GM12878 (cell line): ENCODE results near the gene ARHGAP21. TPM values are rescaled to one million over a fixed set of nuclear protein-coding genes. Genes with fewer than 3 reads are reported as not detected.

Source experiments
- BACH1 ChIP-seq: fragments of 450-650 bp; IDR thresholded peaks from 2 replicates; pipeline ENCODE4 v1.6.1; 2017; ENCODE audit warnings: mild to moderate bottlenecking, borderline replicate concordance
- BRCA1 ChIP-seq: IDR thresholded peaks from 2 replicates; pipeline ENCODE4 v1.6.1; 2011; ENCODE audit warnings: low read depth, low read length, improper control_type of control experiment
- CBFB ChIP-seq: IDR thresholded peaks from 2 replicates; pipeline ENCODE4 v1.6.1; 2016; ENCODE audit warnings: antibody characterized with exemption, low read depth
- CHD2 ChIP-seq: IDR thresholded peaks from 2 replicates; pipeline ENCODE4 v1.6.1; 2011; ENCODE audit warnings: low read depth, low read length, improper control_type of control experiment, borderline replicate concordance
- E2F4 ChIP-seq: IDR thresholded peaks from 2 replicates; pipeline ENCODE4 v1.6.1; 2012; ENCODE audit warnings: low read depth, low read length, improper control_type of control experiment
- ELK1 ChIP-seq: IDR thresholded peaks from 2 replicates; pipeline ENCODE4 v1.6.1; 2012; ENCODE audit warnings: low read depth, low read length, improper control_type of control experiment
- JUNB ChIP-seq: IDR thresholded peaks from 2 replicates; pipeline ENCODE4 v1.6.1; 2016; ENCODE audit warnings: antibody characterized with exemption, mild to moderate bottlenecking
- JUND ChIP-seq: IDR thresholded peaks from 2 replicates; pipeline ENCODE4 v1.6.1; 2012; ENCODE audit warnings: low read depth, mild to moderate bottlenecking, low read length, improper control_type of control experiment, moderate library complexity
- NFYA ChIP-seq: IDR thresholded peaks from 2 replicates; pipeline ENCODE4 v1.6.1; 2011; ENCODE audit warnings: low read depth, mild to moderate bottlenecking, low read length, improper control_type of control experiment, borderline replicate concordance
- NR2C2 ChIP-seq: IDR thresholded peaks from 2 replicates; pipeline ENCODE4 v1.6.1; 2011; ENCODE audit warnings: borderline replicate concordance, low read depth; ENCODE audit not compliant: control insufficient read depth, insufficient read length
- PAX5 ChIP-seq: IDR thresholded peaks from 2 replicates; pipeline ENCODE4 v1.6.1; 2011; ENCODE audit warnings: low read depth, low read length, borderline replicate concordance
- PML ChIP-seq: IDR thresholded peaks from 2 replicates; pipeline ENCODE4 v1.6.1; 2012; ENCODE audit warnings: low read length, inconsistent platforms
- ZBTB33 ChIP-seq: fragments of 450-650 bp; IDR thresholded peaks from 2 replicates; pipeline ENCODE4 v1.6.1; 2017; ENCODE audit warnings: mild to moderate bottlenecking
- polyA plus RNA-seq, 11 experiments: library from polyadenylated mRNA; depleted of rRNA in 4 of 11; unstranded in 6 of 11; stranded (reverse) in 5 of 11; fragments of >200 nt; fragmentation: Nextera tagmentation in 4 of 11; fragmentation: Illumina TruSeq in 1 of 11; extraction: Ambion mirVana in 4 of 11; extraction: Trizol in 1 of 11; gene quantifications; 1 replicate in 1 of 11; 2 replicates in 10 of 11; pipeline versions ENCODE4 v1.2.1 to v1.2.3, GENCODE V29; 2011 to 2016; ENCODE audit warnings: inconsistent platforms in 2 of 11, missing spikeins in 2 of 11, low read depth in 1 of 11
- total RNA-seq, 4 experiments: library from RNA; depleted of rRNA in 3 of 4; stranded (reverse); fragments of >200 nt in 3 of 4; fragmentation: Illumina TruSeq in 1 of 4; extraction: Trizol in 1 of 4; gene quantifications; 2 replicates each; pipeline versions ENCODE4 v1.2.1 to v1.2.3, GENCODE V29; 2013 to 2021
- TF ChIP-seq, protein P1 (sequence below): IDR thresholded peaks from 2 replicates; pipeline ENCODE4 v1.6.1; 2011; ENCODE audit warnings: low read depth, low read length, improper control_type of control experiment, borderline replicate concordance
- TF ChIP-seq, protein P2 (sequence below): fragments of 150-350 bp; IDR thresholded peaks from 2 replicates; pipeline ENCODE4 v1.6.1; 2014; ENCODE audit warnings: mild to moderate bottlenecking, low read depth, low read length

Gene ARHGAP21
- total and polyA plus RNA-seq, 10 of the 15 experiments (the other 5 are each of a cell fraction or from before 2014, with no cell fraction given) = 11.7 to 103 (median 37.6) TPM

DNA sequence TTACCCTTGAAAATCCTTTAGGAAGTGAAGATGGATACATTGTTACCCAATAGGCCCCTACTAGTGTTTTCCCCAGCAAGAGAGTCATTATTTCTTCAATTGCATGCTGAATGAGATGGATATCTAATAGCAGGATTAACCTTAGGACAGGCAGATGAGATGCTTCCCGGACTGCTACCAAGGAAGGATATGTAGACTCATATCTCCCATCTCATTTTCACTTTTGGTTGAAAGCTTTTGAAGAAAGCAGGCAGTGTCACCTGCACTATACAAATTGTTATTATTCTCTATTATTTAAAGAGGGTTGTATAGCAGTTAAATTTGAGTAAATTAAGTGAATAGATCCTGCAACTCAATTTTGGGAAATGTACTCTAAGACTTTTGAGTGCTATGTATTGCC is 17.0 kb upstream of the ARHGAP21 start (continued):
- TF ChIP-seq PML (no peak), NR2C2 (no peak), E2F4 (no peak), CBFB (no peak), BACH1 (no peak), JUNB (no peak), PAX5 (no peak), ZBTB33 (no peak), NFYA (no peak), CHD2 (no peak), JUND (no peak), BRCA1 (no peak), ELK1 (no peak)
- TF ChIP-seq, protein P1, sequence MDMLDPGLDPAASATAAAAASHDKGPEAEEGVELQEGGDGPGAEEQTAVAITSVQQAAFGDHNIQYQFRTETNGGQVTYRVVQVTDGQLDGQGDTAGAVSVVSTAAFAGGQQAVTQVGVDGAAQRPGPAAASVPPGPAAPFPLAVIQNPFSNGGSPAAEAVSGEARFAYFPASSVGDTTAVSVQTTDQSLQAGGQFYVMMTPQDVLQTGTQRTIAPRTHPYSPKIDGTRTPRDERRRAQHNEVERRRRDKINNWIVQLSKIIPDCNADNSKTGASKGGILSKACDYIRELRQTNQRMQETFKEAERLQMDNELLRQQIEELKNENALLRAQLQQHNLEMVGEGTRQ = no peak
- TF ChIP-seq, protein P2, sequence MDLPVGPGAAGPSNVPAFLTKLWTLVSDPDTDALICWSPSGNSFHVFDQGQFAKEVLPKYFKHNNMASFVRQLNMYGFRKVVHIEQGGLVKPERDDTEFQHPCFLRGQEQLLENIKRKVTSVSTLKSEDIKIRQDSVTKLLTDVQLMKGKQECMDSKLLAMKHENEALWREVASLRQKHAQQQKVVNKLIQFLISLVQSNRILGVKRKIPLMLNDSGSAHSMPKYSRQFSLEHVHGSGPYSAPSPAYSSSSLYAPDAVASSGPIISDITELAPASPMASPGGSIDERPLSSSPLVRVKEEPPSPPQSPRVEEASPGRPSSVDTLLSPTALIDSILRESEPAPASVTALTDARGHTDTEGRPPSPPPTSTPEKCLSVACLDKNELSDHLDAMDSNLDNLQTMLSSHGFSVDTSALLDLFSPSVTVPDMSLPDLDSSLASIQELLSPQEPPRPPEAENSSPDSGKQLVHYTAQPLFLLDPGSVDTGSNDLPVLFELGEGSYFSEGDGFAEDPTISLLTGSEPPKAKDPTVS = no peak
